ENCODE results near the gene SUPT3H.

DNA sequence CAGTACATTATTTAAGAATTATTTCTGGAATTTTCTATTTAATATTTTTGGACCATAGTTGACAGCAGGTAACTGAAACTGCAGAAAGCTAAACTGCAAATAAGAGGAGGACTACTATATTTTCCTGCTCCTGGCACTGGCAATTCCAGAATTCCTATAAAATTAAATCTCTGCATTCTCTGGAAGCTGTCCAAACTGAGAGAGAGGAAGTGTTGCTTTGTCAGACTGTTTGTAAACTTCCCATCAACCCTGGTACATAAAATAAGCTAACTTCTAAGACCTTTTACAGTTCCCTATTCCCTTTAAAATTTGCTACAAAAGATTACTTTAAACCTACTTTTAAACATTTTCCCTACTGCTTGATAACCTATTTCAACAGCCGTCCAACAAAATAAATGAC, 245.7 kb downstream of the SUPT3H start:
- TF ChIP-seq CHD1 (IDR thresholded peaks at IDR 0.05; ENCODE audit: low read depth, low read length) (no peak), TCF12 (IDR thresholded peaks at IDR 0.05; ENCODE audit: low read depth, low read length) (no peak), NRF1 (IDR thresholded peaks at IDR 0.05; ENCODE audit: low read depth, low read length) (no peak), SIRT6 (IDR thresholded peaks at IDR 0.05; ENCODE audit: low read length) (no peak), JUND (IDR thresholded peaks at IDR 0.05; ENCODE audit: low read length) (no peak), CBX5 (IDR thresholded peaks at IDR 0.05; ENCODE audit: low read depth, low read length) (no peak), EP300 (IDR thresholded peaks at IDR 0.05; ENCODE audit: borderline replicate concordance in 1 of 2, low read depth in 2 of 2, low read length in 2 of 2) (no peak), BRCA1 (IDR thresholded peaks at IDR 0.05; ENCODE audit: low read depth, low read length) (no peak)
- TF ChIP-seq, protein P1, sequence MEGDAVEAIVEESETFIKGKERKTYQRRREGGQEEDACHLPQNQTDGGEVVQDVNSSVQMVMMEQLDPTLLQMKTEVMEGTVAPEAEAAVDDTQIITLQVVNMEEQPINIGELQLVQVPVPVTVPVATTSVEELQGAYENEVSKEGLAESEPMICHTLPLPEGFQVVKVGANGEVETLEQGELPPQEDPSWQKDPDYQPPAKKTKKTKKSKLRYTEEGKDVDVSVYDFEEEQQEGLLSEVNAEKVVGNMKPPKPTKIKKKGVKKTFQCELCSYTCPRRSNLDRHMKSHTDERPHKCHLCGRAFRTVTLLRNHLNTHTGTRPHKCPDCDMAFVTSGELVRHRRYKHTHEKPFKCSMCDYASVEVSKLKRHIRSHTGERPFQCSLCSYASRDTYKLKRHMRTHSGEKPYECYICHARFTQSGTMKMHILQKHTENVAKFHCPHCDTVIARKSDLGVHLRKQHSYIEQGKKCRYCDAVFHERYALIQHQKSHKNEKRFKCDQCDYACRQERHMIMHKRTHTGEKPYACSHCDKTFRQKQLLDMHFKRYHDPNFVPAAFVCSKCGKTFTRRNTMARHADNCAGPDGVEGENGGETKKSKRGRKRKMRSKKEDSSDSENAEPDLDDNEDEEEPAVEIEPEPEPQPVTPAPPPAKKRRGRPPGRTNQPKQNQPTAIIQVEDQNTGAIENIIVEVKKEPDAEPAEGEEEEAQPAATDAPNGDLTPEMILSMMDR (IDR thresholded peaks at IDR 0.05; ENCODE audit: control extremely low read depth in 1 of 3, insufficient read depth in 1 of 3, low read depth in 1 of 3, low read length in 3 of 3): no peak
- TF ChIP-seq, protein P2, sequence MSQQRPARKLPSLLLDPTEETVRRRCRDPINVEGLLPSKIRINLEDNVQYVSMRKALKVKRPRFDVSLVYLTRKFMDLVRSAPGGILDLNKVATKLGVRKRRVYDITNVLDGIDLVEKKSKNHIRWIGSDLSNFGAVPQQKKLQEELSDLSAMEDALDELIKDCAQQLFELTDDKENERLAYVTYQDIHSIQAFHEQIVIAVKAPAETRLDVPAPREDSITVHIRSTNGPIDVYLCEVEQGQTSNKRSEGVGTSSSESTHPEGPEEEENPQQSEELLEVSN (IDR thresholded peaks at IDR 0.05): no peak
